H1 (cell line): ENCODE data around the gene RNF8. TPM values are rescaled to one million over a fixed set of nuclear protein-coding genes. Genes with fewer than 3 reads are reported as not detected.

Source experiments
- CTCF ChIA-PET: fragments of 300-600 bp; sonication (Branson Sonifier 250); formaldehyde crosslinking; loops from one replicate; lab custom pipeline; 2021; ENCODE audit not compliant: partially characterized antibody; lab: Charles Lee
- POLR2A ChIA-PET: fragments of 300-600 bp; sonication (Branson Sonifier 250); formaldehyde crosslinking; loops from one replicate; lab custom pipeline; 2021; ENCODE audit warnings: inconsistent platforms; ENCODE audit not compliant: partially characterized antibody; lab: Charles Lee
- DNase-seq, 2 experiments: peaks; one replicate each; pipeline versions ENCODE4 v3.0.0 to v3.0.0-alpha.2; 2010 to 2022; ENCODE audit warnings: low spot score in 2 of 2, low read depth in 1 of 2, mixed read lengths in 1 of 2
- FAIRE-seq: peaks from 2 replicates; lab custom pipeline; 2011; peaks lifted over from hg19 to GRCh38; lab: Jason Lieb, UNC
- H2AFZ ChIP-seq: 2 replicates; pipeline ENCODE4 v1.8.1; 2012; ENCODE audit warnings: low read length, inconsistent platforms
- H2AK5ac ChIP-seq: 2 replicates; pipeline ENCODE4 v1.6.1; 2013; ENCODE audit warnings: low read depth, low read length
- H2BK120ac ChIP-seq: replicated peaks from 2 replicates; pipeline ENCODE3; 2013; ENCODE audit warnings: low read depth, low read length, inconsistent platforms
- H2BK12ac ChIP-seq: 2 replicates; pipeline ENCODE4 v1.6.1; 2013; ENCODE audit warnings: low read depth, low read length
- H2BK15ac ChIP-seq: 2 replicates; pipeline ENCODE4 v1.6.1; 2013; ENCODE audit warnings: low read length
- H2BK20ac ChIP-seq: 2 replicates; pipeline ENCODE4 v1.6.1; 2013; ENCODE audit warnings: low read length
- H2BK5ac ChIP-seq: 2 replicates; pipeline ENCODE4 v1.6.1; 2013; ENCODE audit warnings: low read depth, low read length
- H3K14ac ChIP-seq: 2 replicates; pipeline ENCODE4 v1.6.1; 2013; ENCODE audit warnings: inconsistent platforms; ENCODE audit not compliant: insufficient read length
- H3K18ac ChIP-seq: 2 replicates; pipeline ENCODE4 v1.6.1; 2013; ENCODE audit warnings: low read length; ENCODE audit errors: extremely low read depth
- H3K23ac ChIP-seq: 2 replicates; pipeline ENCODE4 v1.6.1; 2013; ENCODE audit warnings: inconsistent platforms; ENCODE audit not compliant: insufficient read length
- H3K23me2 ChIP-seq: 2 replicates; pipeline ENCODE4 v1.6.1; 2013; ENCODE audit warnings: low read depth, low read length
- H3K27ac ChIP-seq: 2 replicates; pipeline ENCODE4 v1.6.1; 2011; ENCODE audit warnings: low read depth, low read length, inconsistent platforms
- H3K27me3 ChIP-seq, 4 experiments: replicated peaks in 1 of 4; 1 replicate in 1 of 4; 2 replicates in 3 of 4; pipeline versions ENCODE4 v1.6.1 to v1.8.1; 2011 to 2013; ENCODE audit warnings: low read length in 3 of 4, mild to moderate bottlenecking in 3 of 4, inconsistent platforms in 2 of 4, mixed read lengths in 2 of 4, moderate library complexity in 1 of 4; ENCODE audit not compliant: control insufficient read depth in 3 of 4, insufficient read depth in 3 of 4; ENCODE audit errors: extremely low read depth in 1 of 4
- H3K36me3 ChIP-seq, 4 experiments: 2 replicates each; pipeline versions ENCODE4 v1.6.1 to v1.8.1; 2011 to 2013; ENCODE audit warnings: mild to moderate bottlenecking in 4 of 4, low read length in 3 of 4, moderate library complexity in 2 of 4, control low read depth in 1 of 4, inconsistent platforms in 1 of 4; ENCODE audit not compliant: insufficient read depth in 4 of 4, control insufficient read depth in 2 of 4
- H3K4ac ChIP-seq: replicated peaks from 2 replicates; pipeline ENCODE3; 2013; ENCODE audit warnings: low read length, low read depth, mixed read lengths, inconsistent platforms; ENCODE audit not compliant: insufficient read length
- H3K4me1 ChIP-seq, 4 experiments: replicated peaks in 1 of 4; 1 replicate in 1 of 4; 2 replicates in 3 of 4; pipeline versions ENCODE4 v1.6.1 to v1.8.1; 2011 to 2013; ENCODE audit warnings: low read length in 3 of 4, inconsistent platforms in 2 of 4, mixed read lengths in 1 of 4; ENCODE audit not compliant: insufficient read depth in 4 of 4, control insufficient read depth in 3 of 4
- H3K4me2 ChIP-seq, 2 experiments: 2 replicates each; pipeline versions ENCODE4 v1.6.1 to v1.8.1; 2011 to 2013; ENCODE audit warnings: low read depth in 2 of 2, low read length in 2 of 2, control low read depth in 1 of 2, inconsistent platforms in 1 of 2, mild to moderate bottlenecking in 1 of 2; ENCODE audit not compliant: insufficient read depth in 1 of 2
- H3K4me3 ChIP-seq, 4 experiments: fragments of 200-600, 300-600 bp in 1 of 4; sonication (generic), shearing (Covaris generic), sonication (Bioruptor Twin) in 1 of 4; 2 replicates each; pipeline versions ENCODE4 v1.5.1 to v1.8.1; 2011 to 2016; ENCODE audit warnings: low read length in 4 of 4, low read depth in 3 of 4, control low read depth in 2 of 4, inconsistent platforms in 2 of 4, mild to moderate bottlenecking in 2 of 4, mixed read lengths in 1 of 4, moderate library complexity in 1 of 4; ENCODE audit not compliant: insufficient read depth in 2 of 4; ENCODE audit errors: extremely low read depth in 1 of 4
- H3K56ac ChIP-seq: replicated peaks from 2 replicates; pipeline ENCODE3; 2013; ENCODE audit warnings: low read depth, mild to moderate bottlenecking, mixed read lengths, low read length, inconsistent platforms; ENCODE audit not compliant: insufficient read length
- H3K79me1 ChIP-seq: 2 replicates; pipeline ENCODE4 v1.6.1; 2013; ENCODE audit warnings: low read depth, low read length, control low read depth
- H3K79me2 ChIP-seq, 2 experiments: 2 replicates each; pipeline versions ENCODE4 v1.6.1 to v1.8.1; 2012 to 2013; ENCODE audit warnings: low read length in 2 of 2, mild to moderate bottlenecking in 2 of 2, inconsistent platforms in 1 of 2; ENCODE audit not compliant: insufficient read depth in 2 of 2, control insufficient read depth in 1 of 2
- H3K9ac ChIP-seq, 4 experiments: replicated peaks in 1 of 4; 1 replicate in 1 of 4; 2 replicates in 3 of 4; pipeline versions ENCODE4 v1.6.1 to v1.8.1; 2011 to 2013; ENCODE audit warnings: low read depth in 3 of 4, low read length in 3 of 4, control low read depth in 2 of 4, mild to moderate bottlenecking in 2 of 4, moderate library complexity in 2 of 4, inconsistent platforms in 1 of 4; ENCODE audit errors: extremely low read depth in 1 of 4
- H3K9me3 ChIP-seq, 2 experiments: 2 replicates each; pipeline versions ENCODE4 v1.6.1 to v1.8.1; 2012 to 2013; ENCODE audit warnings: mild to moderate bottlenecking in 2 of 2, moderate library complexity in 2 of 2, control low read depth in 1 of 2, inconsistent platforms in 1 of 2, low read depth in 1 of 2, low read length in 1 of 2, mixed read lengths in 1 of 2; ENCODE audit not compliant: insufficient read depth in 2 of 2
- H4K20me1 ChIP-seq, 2 experiments: replicated peaks in 1 of 2; 2 replicates each; pipeline versions ENCODE3 to v1.8.1; 2011 to 2013; ENCODE audit warnings: inconsistent platforms in 2 of 2, low read length in 2 of 2, mild to moderate bottlenecking in 1 of 2; ENCODE audit not compliant: insufficient read depth in 2 of 2, control insufficient read depth in 1 of 2
- H4K5ac ChIP-seq: 2 replicates; pipeline ENCODE4 v1.6.1; 2013; ENCODE audit warnings: low read length, low read depth, mixed read lengths, inconsistent platforms; ENCODE audit not compliant: insufficient read length
- H4K8ac ChIP-seq: 2 replicates; pipeline ENCODE4 v1.8.0; 2013; ENCODE audit warnings: mild to moderate bottlenecking, moderate library complexity, low read length, inconsistent platforms; ENCODE audit not compliant: insufficient read depth; ENCODE audit errors: extremely low read depth
- H4K91ac ChIP-seq: replicated peaks from 2 replicates; pipeline ENCODE3; 2013; ENCODE audit warnings: low read length, mixed read lengths, inconsistent platforms; ENCODE audit not compliant: insufficient read length
- ASH2L ChIP-seq: fragments of 200-600, 300-600 bp; sonication (generic); IDR thresholded peaks from one replicate; pipeline ENCODE4 v1.7.1; 2017; ENCODE audit warnings: low read length
- CEBPB ChIP-seq: IDR thresholded peaks from 2 replicates; pipeline ENCODE4 v1.6.1; 2012; ENCODE audit warnings: low read depth, low read length
- SP2 ChIP-seq: IDR thresholded peaks from 2 replicates; pipeline ENCODE4 v1.6.1; 2012; ENCODE audit warnings: mild to moderate bottlenecking, low read length, inconsistent platforms
- SRF ChIP-seq: IDR thresholded peaks from 2 replicates; pipeline ENCODE4 v1.6.1; 2011; ENCODE audit warnings: mild to moderate bottlenecking, low read depth, low read length, moderate library complexity
- TCF12 ChIP-seq: IDR thresholded peaks from 2 replicates; pipeline ENCODE4 v1.6.1; 2011; ENCODE audit warnings: low read depth, mild to moderate bottlenecking, low read length
- WGBS, 2 experiments: shearing (Covaris generic) in 1 of 2; methylation state at CpG; one replicate each; pipeline versions ENCODE4 v1.1.6 to v1.1.7; 2013 to 2015; ENCODE audit warnings: low lambda C conversion rate in 2 of 2, mixed read lengths in 2 of 2, inconsistent platforms in 1 of 2, low coverage in 1 of 2, missing lambda C conversion rate in 1 of 2; ENCODE audit not compliant: insufficient replicate concordance in 2 of 2, insufficient coverage in 1 of 2, insufficient read length in 1 of 2; ENCODE audit errors: extremely low coverage in 1 of 2, missing lambda C conversion rate in 1 of 2; 5-methylcytosine and 5-hydroxymethylcytosine counted together
- polyA plus RNA-seq, 7 experiments: library from polyadenylated mRNA; depleted of rRNA in 3 of 7; stranded (reverse) in 5 of 7; unstranded in 2 of 7; fragments of >200 nt in 5 of 7; fragments of 200-250 nt in 2 of 7; gene quantifications; 1 replicate in 5 of 7; 2 replicates in 1 of 7; 4 replicates in 1 of 7; pipeline versions ENCODE4 v1.2.1 to v1.2.3, GENCODE V29; 2011 to 2013; ENCODE audit warnings: missing spikeins in 2 of 7, mixed read lengths in 2 of 7
- total RNA-seq: library from RNA; stranded (reverse); fragmentation: NEBNext Ultra II Directional; extraction: Animal tissue kit (Norgen Biotek cat#: 25700); gene quantifications from 2 replicates; pipeline ENCODE4 v1.2.1, GENCODE V29; 2021
- TF ChIP-seq, protein P1 (sequence below): IDR thresholded peaks from 2 replicates; pipeline ENCODE4 v1.6.1; 2012; ENCODE audit warnings: inconsistent platforms

Gene RNF8
- total and polyA plus RNA-seq, 2 of the 8 experiments (the other 6 are each of a cell fraction or from before 2014, with no cell fraction given), result 20.3 to 44.7 TPM

GRCh38 chr6:37373822-37374471 is 20.2 kb downstream of the RNF8 start:
- H3K79me2 ChIP-seq, result no peaks in the 10 kb centered on the region
- no peak overlapping the region for H4K8ac ChIP-seq
- H3K27ac ChIP-seq, result no peak overlapping the region
- no peak overlapping the region for H4K5ac ChIP-seq
- H3K79me1 ChIP-seq, result no peaks in the 10 kb centered on the region; the same call in 1 of the 2 replicates
- H3K4me3 ChIP-seq, result no peak overlapping the region
- CTCF ChIA-PET, result interaction anchor here (0.9 to 3.3 kb wide), 7 partner anchors 8 to 396 kb away, joined by 3 to 15 read pairs (median 3); no protein-coding TSS in a partner anchor
- H2BK15ac ChIP-seq, result no peak overlapping the region
- H2BK20ac ChIP-seq, result no peak overlapping the region
- H2BK120ac ChIP-seq, result no peak overlapping the region
- H4K20me1 ChIP-seq, result peaks cover 0 to 2% of the 10 kb centered on the region in 2 experiments
- H3K18ac ChIP-seq, result no peak overlapping the region
- H4K91ac ChIP-seq, result no peak overlapping the region
- H3K9me3 ChIP-seq, result no peaks in the 10 kb centered on the region
- H3K36me3 ChIP-seq, result peaks cover 6 to 57% (median 29%) of the 10 kb centered on the region in 4 experiments; a peak in 7 of 8 replicates
- no peak for DNase-seq
- H3K4me2 ChIP-seq, result no peak overlapping the region
- no peak overlapping the region for H3K56ac ChIP-seq
- no peak overlapping the region for H3K14ac ChIP-seq
- 71% methylated on average over 1 of the region's 1 CpG; no CpG with 5 or more reads in 1 of the 2 experiments for WGBS, 2 experiments
- no peaks in the 10 kb centered on the region for H3K4me1 ChIP-seq
- no peak overlapping the region for H3K9ac ChIP-seq
- no peak overlapping the region for H3K23ac ChIP-seq
- H2AK5ac ChIP-seq, result no peak overlapping the region
- no peaks in the 10 kb centered on the region for H3K27me3 ChIP-seq
- H3K23me2 ChIP-seq, result no peaks in the 10 kb centered on the region
- H2AFZ ChIP-seq, result no peak overlapping the region
- no peak overlapping the region for H3K4ac ChIP-seq
- POLR2A ChIA-PET, result interaction anchor here (1.0 kb wide), 1 partner anchor 10 kb away, joined by 3 read pairs; no protein-coding TSS in a partner anchor
- no peak for FAIRE-seq
- H2BK12ac ChIP-seq, result no peak overlapping the region
- H2BK5ac ChIP-seq, result no peak overlapping the region
- TF ChIP-seq SRF, result no peak
- no peak for TF ChIP-seq CEBPB
- TF ChIP-seq, protein P1, sequence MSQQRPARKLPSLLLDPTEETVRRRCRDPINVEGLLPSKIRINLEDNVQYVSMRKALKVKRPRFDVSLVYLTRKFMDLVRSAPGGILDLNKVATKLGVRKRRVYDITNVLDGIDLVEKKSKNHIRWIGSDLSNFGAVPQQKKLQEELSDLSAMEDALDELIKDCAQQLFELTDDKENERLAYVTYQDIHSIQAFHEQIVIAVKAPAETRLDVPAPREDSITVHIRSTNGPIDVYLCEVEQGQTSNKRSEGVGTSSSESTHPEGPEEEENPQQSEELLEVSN, result no peak
- no peak for TF ChIP-seq ASH2L
- no peak for TF ChIP-seq TCF12
- TF ChIP-seq SP2, result no peak
